Measurements from ENCODE around the gene CCDC152.

Gene CCDC152

GRCh38 chr5:42824347-42824976, 67.8 kb downstream of the CCDC152 start:
- DNase-seq (ENCODE audit: low spot score) = no peak
- TF ChIP-seq, protein P1, sequence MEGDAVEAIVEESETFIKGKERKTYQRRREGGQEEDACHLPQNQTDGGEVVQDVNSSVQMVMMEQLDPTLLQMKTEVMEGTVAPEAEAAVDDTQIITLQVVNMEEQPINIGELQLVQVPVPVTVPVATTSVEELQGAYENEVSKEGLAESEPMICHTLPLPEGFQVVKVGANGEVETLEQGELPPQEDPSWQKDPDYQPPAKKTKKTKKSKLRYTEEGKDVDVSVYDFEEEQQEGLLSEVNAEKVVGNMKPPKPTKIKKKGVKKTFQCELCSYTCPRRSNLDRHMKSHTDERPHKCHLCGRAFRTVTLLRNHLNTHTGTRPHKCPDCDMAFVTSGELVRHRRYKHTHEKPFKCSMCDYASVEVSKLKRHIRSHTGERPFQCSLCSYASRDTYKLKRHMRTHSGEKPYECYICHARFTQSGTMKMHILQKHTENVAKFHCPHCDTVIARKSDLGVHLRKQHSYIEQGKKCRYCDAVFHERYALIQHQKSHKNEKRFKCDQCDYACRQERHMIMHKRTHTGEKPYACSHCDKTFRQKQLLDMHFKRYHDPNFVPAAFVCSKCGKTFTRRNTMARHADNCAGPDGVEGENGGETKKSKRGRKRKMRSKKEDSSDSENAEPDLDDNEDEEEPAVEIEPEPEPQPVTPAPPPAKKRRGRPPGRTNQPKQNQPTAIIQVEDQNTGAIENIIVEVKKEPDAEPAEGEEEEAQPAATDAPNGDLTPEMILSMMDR (IDR thresholded peaks at IDR 0.05; ENCODE audit: extremely low read depth, insufficient read depth, missing control alignments) = no peak
- in situ Hi-C loops (cut with MboI; ENCODE audit: low pct_unique_long_range_greater_than_20kb, low sequenced_read_pairs, unreplicated experiment) = no loop called here

DNA sequence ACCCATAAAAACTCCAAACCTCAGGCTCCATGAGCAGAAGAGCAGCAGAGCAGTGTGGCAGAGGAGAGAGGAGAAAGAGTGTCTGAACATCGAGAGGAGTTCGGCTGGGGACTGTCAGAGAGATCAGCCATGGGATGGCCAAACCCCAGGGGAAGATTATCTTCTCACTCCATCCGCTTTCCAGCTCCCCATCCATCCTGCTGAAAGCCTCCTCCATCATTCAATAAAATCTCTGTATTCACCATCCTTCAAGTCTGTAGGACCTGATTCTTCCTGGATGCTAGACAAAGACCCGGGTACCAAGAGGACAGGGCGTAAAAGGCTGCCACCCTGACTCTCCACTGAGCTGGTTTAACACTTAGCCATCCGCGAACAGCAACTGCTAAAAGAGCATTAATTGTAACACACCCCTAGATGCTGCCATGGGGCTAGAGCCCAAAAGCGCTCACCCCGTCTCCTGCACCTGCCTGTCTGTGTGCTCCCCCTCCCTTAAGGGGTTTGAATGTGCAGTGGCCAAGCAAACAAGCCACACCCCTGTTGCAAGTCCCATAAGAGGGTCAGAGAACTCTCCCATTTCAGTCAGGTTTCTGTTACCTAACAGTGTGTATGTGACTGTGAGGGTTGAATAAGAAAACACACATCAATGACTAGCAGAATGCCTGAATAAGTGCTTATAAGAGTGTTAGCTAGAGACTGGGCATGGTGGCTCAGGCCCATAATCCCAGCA, 69.0 kb downstream of the CCDC152 start:
- TF ChIP-seq, protein P1 (IDR thresholded peaks at IDR 0.05; ENCODE audit: extremely low read depth, insufficient read depth, missing control alignments) = no peak
- DNase-seq (ENCODE audit: low spot score) = no peak
- in situ Hi-C loops (cut with MboI; ENCODE audit: low pct_unique_long_range_greater_than_20kb, low sequenced_read_pairs, unreplicated experiment) = no loop called here

- in situ Hi-C loops (cut with MboI; ENCODE audit: low pct_unique_long_range_greater_than_20kb, low sequenced_read_pairs, unreplicated experiment) = no loop called here
- DNase-seq (ENCODE audit: low spot score) = no peak
- TF ChIP-seq, protein P1 (IDR thresholded peaks at IDR 0.05; ENCODE audit: extremely low read depth, insufficient read depth, missing control alignments) = no peak
These were observed 70.3 kb downstream of the CCDC152 start for GRCh38 chr5:42826757-42827515.

DNA sequence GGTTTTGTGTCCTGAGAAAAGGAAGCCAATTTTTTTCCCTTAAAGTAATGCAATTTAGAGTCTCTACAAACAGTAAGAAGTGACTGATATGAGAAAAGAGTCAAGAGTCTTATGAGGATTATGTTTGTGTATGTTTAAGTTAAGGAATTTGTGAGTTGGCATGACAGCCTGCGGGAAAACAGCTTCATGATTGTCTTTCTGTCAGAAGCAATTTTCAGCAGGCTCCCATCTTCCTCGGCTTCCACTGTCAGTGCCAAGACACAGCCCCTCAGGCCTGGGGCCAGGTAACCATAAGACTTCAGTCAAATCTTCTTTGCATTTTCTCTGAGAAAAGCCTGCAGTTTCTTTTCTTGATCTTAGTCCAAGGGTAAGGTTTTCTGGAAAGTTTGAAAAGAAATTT, 72.1 kb downstream of the CCDC152 start:
- in situ Hi-C loops (cut with MboI; ENCODE audit: low pct_unique_long_range_greater_than_20kb, low sequenced_read_pairs, unreplicated experiment) = no loop called here

GRCh38 chr5:42830924-42831323, 74.3 kb downstream of the CCDC152 start:
- DNase-seq (ENCODE audit: low spot score) = no peak
- in situ Hi-C loops (cut with MboI; ENCODE audit: low pct_unique_long_range_greater_than_20kb, low sequenced_read_pairs, unreplicated experiment) = no loop called here
- TF ChIP-seq, protein P1 (IDR thresholded peaks at IDR 0.05; ENCODE audit: extremely low read depth, insufficient read depth, missing control alignments) = no peak

More for the DNA sequence above, 72.1 kb downstream of the CCDC152 start:
- no peak for DNase-seq (ENCODE audit: low spot score)
- TF ChIP-seq, protein P1 (IDR thresholded peaks at IDR 0.05; ENCODE audit: extremely low read depth, insufficient read depth, missing control alignments) = no peak

- in situ Hi-C loops (cut with MboI; ENCODE audit: low pct_unique_long_range_greater_than_20kb, low sequenced_read_pairs, unreplicated experiment) = no loop called here
- TF ChIP-seq, protein P1 (IDR thresholded peaks at IDR 0.05; ENCODE audit: extremely low read depth, insufficient read depth, missing control alignments) = no peak
- DNase-seq (ENCODE audit: low spot score) = no peak
These were observed 75.4 kb downstream of the CCDC152 start for GRCh38 chr5:42832060-42832459.

Data from GM13977 (cell line).